AG04449 (cell line): ENCODE data around the gene LRP1-AS.

ENCODE experiments used
- CTCF ChIA-PET: fragments of 350-600 bp; formaldehyde crosslinking; extraction: SDS; loops from one replicate; lab custom pipeline; 2021; ENCODE audit warnings: antibody characterized with exemption; lab: Yijun Ruan, JAX
- POLR2A ChIA-PET: fragments of 400-600, 350-600 bp; formaldehyde crosslinking; extraction: SDS; loops from one replicate; lab custom pipeline; 2020; ENCODE audit warnings: antibody characterized with exemption, inconsistent platforms; lab: Yijun Ruan, JAX
- DNase-seq: peaks from one replicate; pipeline ENCODE4 v3.0.0-alpha.2; 2010; ENCODE audit warnings: low read depth, low spot score
- H3K4me3 ChIP-seq: 2 replicates; pipeline ENCODE4 v1.5.1; 2011; ENCODE audit warnings: low read depth, mild to moderate bottlenecking, control low read depth, low read length
- CTCF ChIP-seq: IDR thresholded peaks from one replicate; pipeline ENCODE4 v1.5.1; 2011; ENCODE audit warnings: mild to moderate bottlenecking, moderate library complexity, low read length, control low read depth, inconsistent platforms; ENCODE audit not compliant: insufficient read depth; ENCODE audit errors: missing control alignments

LRP1-AS gene

GRCh38 chr12:57164454-57164853, 17.0 kb upstream of the LRP1-AS start:
- no peak overlapping the region for H3K4me3 ChIP-seq
- CTCF ChIA-PET, result interaction anchor here (1.0 to 1.5 kb wide), 3 partner anchors 9 to 40 kb away, joined by 3 to 8 read pairs (median 3); no protein-coding TSS in a partner anchor
- no peak for TF ChIP-seq CTCF
- POLR2A ChIA-PET, result interaction anchor here (0.6 kb wide), 1 partner anchor 29 kb away, joined by 3 read pairs; no protein-coding TSS in a partner anchor
- no peak for DNase-seq

GRCh38 chr12:57162553-57163125, 15.2 kb upstream of the LRP1-AS start:
- no peak for DNase-seq
- ChIA-PET POLR2A (no interaction called here), CTCF (interaction anchor here (1.4 to 1.5 kb wide), 2 partner anchors 11 kb away, joined by 8 read pairs; no protein-coding TSS in a partner anchor)
- TF ChIP-seq CTCF, result no peak
- H3K4me3 ChIP-seq, result no peak overlapping the region

GRCh38 chr12:57161491-57161890, 14.1 kb upstream of the LRP1-AS start:
- no peak for TF ChIP-seq CTCF
- CTCF ChIA-PET, result interaction anchor here (1.4 to 3.2 kb wide), 3 partner anchors 12 to 37 kb away, joined by 8 to 20 read pairs (median 18); no protein-coding TSS in a partner anchor
- POLR2A ChIA-PET, result interaction anchor here (1.0 to 1.5 kb wide), 2 partner anchors 10 to 33 kb away, joined by 3 to 4 read pairs; partner anchors contain the start of gene LRP1
- no peak for DNase-seq
- no peak overlapping the region for H3K4me3 ChIP-seq

- CTCF ChIA-PET, result interaction anchor here (3.2 kb wide), 2 partner anchors 15 to 37 kb away, joined by 18 to 20 read pairs; no protein-coding TSS in a partner anchor
- no peak for DNase-seq
These were observed 13.3 kb upstream of the LRP1-AS start for GRCh38 chr12:57160741-57161140.

GRCh38 chr12:57160040-57160439, 12.6 kb upstream of the LRP1-AS start:
- ChIA-PET POLR2A (interaction anchor here (0.6 to 1.5 kb wide), 2 partner anchors 8 to 12 kb away, joined by 3 to 4 read pairs; no protein-coding TSS in a partner anchor), CTCF (interaction anchor here (1.0 to 3.2 kb wide), 5 partner anchors 13 to 54 kb away, joined by 3 to 20 read pairs (median 9); partner anchors contain the start of gene STAT6)
- no peak for DNase-seq

More at GRCh38 chr12:57160741-57161140, 13.3 kb upstream of the LRP1-AS start:
- POLR2A ChIA-PET, result interaction anchor here (1.5 kb wide), 1 partner anchor 9 kb away, joined by 4 read pairs; no protein-coding TSS in a partner anchor
- no peak overlapping the region for H3K4me3 ChIP-seq
- TF ChIP-seq CTCF, result no peak

More at GRCh38 chr12:57160040-57160439, 12.6 kb upstream of the LRP1-AS start:
- TF ChIP-seq CTCF, result no peak
- H3K4me3 ChIP-seq, result no peak overlapping the region
